IPS DF 4.7 (cell line): ENCODE measurements around the gene UBE2E3.
"Not testable (repeated sequence)": the region's sequence is repeated elsewhere in the genome, so short reads cannot be mapped to it uniquely, and the experiment has no call there.

ENCODE experiments used
- DNase-seq: peaks from one replicate; pipeline ENCODE4 v3.0.0-alpha.2; 2013; ENCODE audit warnings: low spot score; ENCODE audit errors: extremely low read depth

The UBE2E3 gene

DNA sequence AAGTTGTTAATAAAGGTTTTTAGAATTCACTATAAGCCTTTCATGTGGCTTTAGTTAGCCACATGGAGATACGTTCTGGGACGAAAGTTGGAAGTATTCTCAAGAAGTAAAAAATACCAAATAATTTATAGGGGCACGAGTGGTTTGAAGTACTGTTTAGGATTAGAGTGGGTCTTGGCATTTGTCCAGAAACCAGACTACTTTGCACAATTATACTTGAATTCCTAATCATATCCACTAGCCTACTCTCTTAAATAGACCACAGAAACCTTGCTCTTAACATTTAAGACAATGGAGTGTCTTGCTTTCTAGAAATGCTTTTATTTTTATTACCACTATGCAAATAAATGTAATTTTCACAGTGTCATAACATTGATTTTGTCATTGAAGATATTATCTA, 44.6 kb downstream of the UBE2E3 start:
- DNase-seq: no peak

DNA sequence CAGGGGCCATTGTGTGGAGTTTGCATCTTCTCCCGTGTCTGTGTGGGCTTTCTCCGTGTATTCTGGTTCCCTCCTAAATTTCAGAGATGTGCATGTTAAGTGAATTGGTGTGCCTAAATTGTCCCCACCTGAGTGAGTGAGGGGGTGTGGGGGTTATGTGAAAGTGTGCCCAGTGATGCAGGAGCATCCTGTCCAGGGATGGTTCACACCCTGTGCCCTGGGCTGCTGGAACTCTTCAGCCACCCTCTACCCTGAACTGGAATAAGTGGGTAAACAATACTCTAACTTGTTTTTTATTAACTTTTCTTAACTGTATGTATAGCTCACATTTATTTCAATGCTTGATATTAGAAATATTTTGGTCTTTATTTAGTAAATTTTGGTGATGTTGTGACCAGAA, 56.0 kb downstream of the UBE2E3 start:
- no peak for DNase-seq

GRCh38 chr2:181036848-181037603, 56.6 kb downstream of the UBE2E3 start:
- no peak for DNase-seq

- no peak for DNase-seq
Observed at GRCh38 chr2:181037922-181038321, 57.5 kb downstream of the UBE2E3 start.

- DNase-seq: no peak
Observed at GRCh38 chr2:181038796-181039195, 58.4 kb downstream of the UBE2E3 start.

GRCh38 chr2:181040839-181041238, 60.4 kb downstream of the UBE2E3 start:
- not testable (repeated sequence) for DNase-seq

- no peak for DNase-seq
Observed at GRCh38 chr2:181041661-181042060, 61.3 kb downstream of the UBE2E3 start.

DNA sequence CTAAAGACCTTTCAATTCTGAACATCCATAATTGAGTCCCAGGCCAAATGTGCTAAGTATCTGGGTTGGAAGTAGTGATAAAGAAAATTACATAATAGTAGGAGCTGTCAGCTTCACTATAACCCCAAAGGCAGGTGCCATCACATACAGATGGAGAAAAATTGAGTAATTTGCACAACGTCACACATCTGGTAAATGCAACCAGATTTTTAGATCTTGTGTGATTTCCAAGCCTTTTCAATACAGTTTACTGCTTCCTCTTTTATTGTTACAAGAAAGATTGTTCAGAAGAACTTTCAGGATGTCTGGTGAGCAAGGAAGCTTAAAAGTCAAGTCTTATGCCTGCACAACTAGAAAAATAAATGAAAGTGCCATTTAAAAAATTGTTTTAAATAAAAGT, 62.3 kb downstream of the UBE2E3 start:
- DNase-seq: no peak

- DNase-seq: no peak
Observed at GRCh38 chr2:181046833-181047232, 66.4 kb downstream of the UBE2E3 start.

DNA sequence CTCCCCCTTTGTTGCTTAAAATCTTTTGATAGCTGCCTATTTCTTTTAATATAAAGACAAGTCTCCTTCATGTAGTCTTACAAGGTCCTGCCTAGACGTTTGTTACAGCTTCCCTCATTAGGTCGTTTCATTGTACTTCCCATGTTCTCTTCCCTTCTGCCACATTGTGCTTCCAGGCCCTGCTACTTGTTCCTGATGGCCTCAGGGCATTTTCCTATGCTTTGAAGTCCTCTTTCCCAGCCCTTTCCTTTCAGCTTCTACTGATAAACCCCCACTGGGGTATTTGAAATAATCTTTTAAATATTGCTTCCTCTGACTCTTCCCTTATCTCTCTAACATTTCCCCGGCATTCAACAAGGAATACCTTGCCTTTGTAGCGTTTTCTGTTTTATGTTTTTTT, 67.4 kb downstream of the UBE2E3 start:
- DNase-seq: no peak

DNA sequence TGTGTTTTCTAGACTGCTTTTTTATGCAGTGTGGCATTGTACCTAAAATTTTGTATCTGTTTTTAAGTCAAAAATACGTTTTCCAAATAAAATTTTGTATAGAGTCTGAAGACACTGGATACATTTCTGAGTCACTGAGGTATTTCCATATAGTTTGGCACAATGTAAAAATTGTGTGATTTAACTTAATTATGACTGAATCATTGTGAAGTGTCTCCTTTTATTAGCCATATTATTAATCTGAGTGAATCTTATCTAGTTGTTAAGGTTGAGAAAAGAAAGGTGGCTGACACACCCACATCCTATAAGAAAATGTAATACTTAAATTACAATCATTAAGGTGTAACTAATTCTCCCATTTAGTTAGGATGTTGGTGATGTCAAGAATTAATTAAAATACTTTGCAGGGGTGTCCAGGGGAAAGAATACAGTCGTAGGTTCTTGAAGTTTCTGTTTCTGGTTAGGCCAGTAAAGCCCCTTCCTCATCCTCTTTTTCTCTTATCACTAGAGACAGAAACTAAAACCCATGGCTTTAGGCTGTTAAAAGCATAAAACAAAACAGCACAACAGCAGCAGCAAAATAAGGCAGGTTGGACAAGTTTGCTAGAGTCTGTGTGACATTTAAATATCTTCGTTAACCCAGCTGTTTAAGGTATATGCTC, 71.6 kb downstream of the UBE2E3 start:
- DNase-seq: no peak

DNA sequence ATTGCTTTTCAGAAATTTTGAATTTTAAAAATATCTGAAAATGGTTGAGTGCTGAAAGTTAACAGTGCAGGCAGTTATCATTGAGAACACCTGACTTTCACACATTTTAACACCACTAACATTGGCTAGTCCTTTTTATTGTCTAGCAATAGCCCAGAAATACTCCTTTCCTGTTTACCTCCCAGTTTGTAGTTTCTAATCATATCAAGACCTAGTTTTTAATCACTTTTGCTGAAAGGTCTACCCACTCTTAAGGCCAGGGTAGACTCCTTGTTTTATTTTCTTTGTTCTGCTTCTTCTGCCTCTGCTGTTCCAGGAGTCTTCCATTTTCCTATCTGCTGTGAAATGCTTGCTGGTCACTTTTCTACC, 72.1 kb downstream of the UBE2E3 start:
- DNase-seq: no peak

DNA sequence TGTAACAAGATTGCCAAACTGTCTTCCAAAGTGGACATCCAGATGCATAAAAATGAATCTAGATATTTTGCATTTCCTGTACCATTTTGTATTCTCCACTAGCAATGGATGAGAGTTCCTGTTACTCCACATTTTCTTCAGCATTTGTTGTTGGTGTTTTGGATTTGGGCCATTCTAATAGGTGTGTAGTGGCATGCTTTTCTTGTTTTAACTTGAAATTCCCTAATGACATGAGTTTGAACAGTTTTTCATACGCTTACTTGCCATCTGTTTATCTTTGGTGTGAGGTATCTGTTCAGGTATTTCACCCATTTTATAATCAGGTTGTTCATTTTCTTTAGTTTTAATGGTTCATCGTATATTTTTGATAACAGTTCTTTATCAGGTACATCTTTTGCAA, 73.9 kb downstream of the UBE2E3 start:
- DNase-seq: no peak

- DNase-seq: no peak
Observed at GRCh38 chr2:181054843-181055242, 74.4 kb downstream of the UBE2E3 start.

DNA sequence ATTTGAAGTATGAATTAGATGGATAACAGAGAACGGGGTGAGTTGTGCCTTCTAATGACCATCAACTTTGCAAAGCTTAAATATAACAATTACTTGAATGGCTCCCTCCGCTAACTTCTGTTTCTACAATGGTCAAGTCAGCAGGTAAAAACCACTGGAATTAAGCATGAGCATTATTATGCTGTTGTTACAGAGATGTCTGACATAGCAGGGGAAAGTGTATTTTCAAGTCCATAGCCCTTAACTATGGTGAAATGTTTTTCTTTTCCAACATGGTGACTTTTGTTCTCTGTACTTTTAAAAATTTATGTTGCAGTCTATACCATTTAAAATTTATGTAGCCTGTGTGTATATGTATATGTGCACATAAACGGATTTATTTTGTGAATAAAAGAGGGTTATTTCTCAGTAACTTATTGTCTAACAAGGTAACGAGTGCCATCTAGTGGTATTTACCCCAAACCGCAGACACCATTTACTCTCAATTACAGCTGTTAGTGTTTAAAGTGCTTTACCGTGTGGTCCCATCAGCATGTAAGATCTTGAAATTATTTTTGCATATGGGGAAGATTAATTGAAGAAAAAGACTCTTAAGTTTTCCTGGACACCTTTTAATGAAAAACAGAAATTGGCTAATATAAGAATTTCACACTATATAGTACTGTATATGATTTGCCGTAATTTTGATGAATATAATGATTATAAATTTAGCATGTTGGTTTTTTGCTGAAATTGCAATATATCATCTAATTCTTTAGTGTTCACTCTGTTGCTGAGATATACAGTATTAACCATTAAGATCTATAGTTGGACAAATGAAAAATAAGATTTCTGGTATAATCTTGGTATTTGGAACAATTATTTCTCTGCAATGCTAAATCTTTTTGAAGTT, 78.2 kb downstream of the UBE2E3 start:
- DNase-seq: no peak

DNA sequence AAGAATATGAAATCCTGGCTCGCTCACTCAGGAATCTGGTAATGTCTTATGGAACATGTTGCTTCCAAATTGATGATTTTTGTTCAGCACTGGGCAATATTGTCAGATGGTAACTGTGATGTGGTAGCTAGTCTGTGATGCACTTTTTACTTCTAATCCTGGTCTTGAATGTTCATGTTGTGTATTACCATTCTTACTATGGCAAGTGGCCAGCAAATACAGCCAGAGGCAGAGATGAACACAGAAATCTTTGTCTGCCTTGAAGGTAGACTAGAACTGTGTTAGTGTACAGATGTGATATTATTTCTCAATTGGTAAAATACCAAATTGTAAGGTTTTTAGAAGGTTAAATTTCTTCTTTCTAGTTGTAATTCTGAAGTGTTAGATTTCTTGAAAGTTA, 83.3 kb downstream of the UBE2E3 start:
- DNase-seq: no peak

GRCh38 chr2:181065458-181065857, 85.1 kb downstream of the UBE2E3 start:
- no peak for DNase-seq

DNA sequence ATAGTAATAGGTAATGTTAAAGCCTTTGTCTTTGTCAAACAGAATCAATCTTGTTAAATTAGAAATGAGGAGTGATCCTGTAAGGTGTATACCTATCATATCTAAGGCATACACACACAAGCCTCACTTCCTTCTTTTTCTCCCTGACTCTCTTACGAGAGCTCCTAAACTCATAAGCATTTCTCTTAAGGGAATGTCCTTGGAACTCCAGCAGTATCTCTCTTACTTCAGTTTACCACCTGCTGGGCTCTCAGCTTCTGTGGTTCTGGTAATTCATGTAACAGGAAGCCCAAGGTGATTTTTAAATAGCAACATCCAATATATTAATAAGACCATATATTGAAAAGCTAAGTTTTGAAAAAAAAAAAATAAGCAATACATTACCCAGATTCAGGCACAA, 85.9 kb downstream of the UBE2E3 start:
- DNase-seq: no peak

GRCh38 chr2:181070119-181070835, 89.9 kb downstream of the UBE2E3 start:
- no peak for DNase-seq

DNA sequence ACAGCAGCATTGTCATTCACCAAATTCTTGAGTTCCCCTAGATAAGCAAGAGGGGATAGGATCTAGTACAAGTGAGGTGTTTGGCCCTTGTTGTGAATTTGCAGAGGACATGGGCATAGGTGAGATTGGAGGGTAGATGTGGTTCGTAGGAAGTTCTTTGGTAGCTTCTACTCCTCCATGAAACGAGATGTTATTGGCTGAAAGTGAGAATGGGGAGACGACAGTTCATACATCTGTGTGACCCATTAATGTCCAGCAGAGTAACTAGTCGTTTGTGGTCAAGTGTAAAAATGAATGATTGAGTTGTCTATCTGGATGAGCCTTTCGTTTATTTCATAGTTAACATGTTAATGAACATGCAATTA, 90.4 kb downstream of the UBE2E3 start:
- no peak for DNase-seq

GRCh38 chr2:181072486-181073235, 92.3 kb downstream of the UBE2E3 start:
- DNase-seq: no peak
